ENCODE results near the gene KRTAP10-7. TPM values are rescaled to one million over a fixed set of nuclear protein-coding genes. Genes with fewer than 3 reads are reported as not detected.

The KRTAP10-7 gene
- total RNA-seq, 1 experiment from 2014 or later = not detected

DNA sequence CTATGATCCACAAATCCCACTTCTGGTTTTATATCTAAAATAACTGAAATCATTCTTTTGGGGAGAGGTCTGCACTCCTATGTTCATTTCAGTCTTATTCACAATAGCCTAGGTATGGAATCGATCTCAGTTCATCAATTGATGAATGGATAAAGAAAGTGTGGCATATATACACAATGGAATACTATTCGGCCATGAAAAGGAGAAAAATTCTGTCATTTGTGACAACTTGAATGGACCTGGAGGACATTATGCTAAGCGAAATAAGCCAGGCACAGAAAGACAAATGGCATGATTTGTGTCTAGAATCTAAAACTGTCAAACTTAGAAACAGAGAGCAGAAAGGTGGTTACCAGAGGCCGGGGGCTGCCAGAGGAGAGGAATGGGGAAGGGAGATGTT lies 6.1 kb downstream of the KRTAP10-7 start:
- Histone ChIP-seq H2BK20ac (ENCODE audit: low read depth, low read length, poor library complexity, severe bottlenecking) (no peak overlapping the region), H2BK15ac (ENCODE audit: low read depth, low read length) (no peak overlapping the region), H2AFZ (ENCODE audit: low read length) (no peak overlapping the region), H3K79me1 (ENCODE audit: insufficient read depth, low read depth, low read length, poor library complexity, severe bottlenecking) (no peaks in the 10 kb centered on the region), H3K23ac (ENCODE audit: insufficient read length, low read depth, low read length) (no peak overlapping the region), H3T11ph (ENCODE audit: low read length) (no peak overlapping the region), H2BK120ac (ENCODE audit: low read depth, low read length, poor library complexity, severe bottlenecking) (no peak overlapping the region), H2AK5ac (ENCODE audit: insufficient read length, low read length) (no peak overlapping the region), H3K23me2 (ENCODE audit: insufficient read length, low read depth, low read length, poor library complexity, severe bottlenecking) (no peaks in the 10 kb centered on the region), H3K18ac (ENCODE audit: insufficient read length, low read depth, low read length) (no peak overlapping the region), H3K9me3 (ENCODE audit: control insufficient read depth, low read depth, low read length) (peaks cover 5% of the 10 kb centered on the region), H4K20me1 (ENCODE audit: control insufficient read depth, insufficient read depth, insufficient read length) (no peaks in the 10 kb centered on the region), H2BK12ac (ENCODE audit: insufficient read length, low read depth, low read length) (no peak overlapping the region), H2BK5ac (ENCODE audit: insufficient read length, low read length) (no peak overlapping the region), H3K14ac (ENCODE audit: insufficient read depth, low read length) (no peak overlapping the region), H4K91ac (ENCODE audit: insufficient read length, low read depth, low read length) (no peak overlapping the region), H4K5ac (ENCODE audit: insufficient read length, low read depth, low read length) (no peak overlapping the region), H3K56ac (ENCODE audit: insufficient read length, low read depth, low read length) (no peak overlapping the region), H3K79me2 (ENCODE audit: insufficient read depth, low read length) (no peaks in the 10 kb centered on the region), H3K27ac (ENCODE audit: insufficient read length, low read depth, low read length) (no peak overlapping the region), H3K4ac (ENCODE audit: low read depth, low read length) (no peak overlapping the region), H3K9ac (ENCODE audit: extremely low read depth, insufficient read length, low read length) (no peak overlapping the region), H4K8ac (replicated peaks; ENCODE audit: insufficient read length, low read depth, low read length) (no peak overlapping the region), H3K4me2 (ENCODE audit: insufficient read depth, insufficient read length, low read length) (no peak overlapping the region), H3K27me3 (ENCODE audit: insufficient read depth, low read length) (no peaks in the 10 kb centered on the region), H3K4me1 (ENCODE audit: insufficient read depth, low read length) (no peaks in the 10 kb centered on the region)
- WGBS (ENCODE audit: extremely low coverage, insufficient read length, low lambda C conversion rate) = no CpG with 5 or more reads among the region's 4 CpGs
- Mint-ChIP-seq H3K4me3 (no peak overlapping the region), H3K27ac (no peak overlapping the region), H3K9me3 (peaks cover 26 to 27% of the 10 kb centered on the region in 2 experiments), H3K36me3 (ENCODE audit: insufficient read depth in 1 of 3, low read depth in 3 of 3) (peaks cover 8 to 25% (median 21%) of the 10 kb centered on the region in 3 experiments), H3K27me3 (ENCODE audit: low read depth) (peaks cover 18% of the 10 kb centered on the region), H3K4me1 (peaks cover 3% of the 10 kb centered on the region in 2 experiments)
- TF ChIP-seq, protein P1, sequence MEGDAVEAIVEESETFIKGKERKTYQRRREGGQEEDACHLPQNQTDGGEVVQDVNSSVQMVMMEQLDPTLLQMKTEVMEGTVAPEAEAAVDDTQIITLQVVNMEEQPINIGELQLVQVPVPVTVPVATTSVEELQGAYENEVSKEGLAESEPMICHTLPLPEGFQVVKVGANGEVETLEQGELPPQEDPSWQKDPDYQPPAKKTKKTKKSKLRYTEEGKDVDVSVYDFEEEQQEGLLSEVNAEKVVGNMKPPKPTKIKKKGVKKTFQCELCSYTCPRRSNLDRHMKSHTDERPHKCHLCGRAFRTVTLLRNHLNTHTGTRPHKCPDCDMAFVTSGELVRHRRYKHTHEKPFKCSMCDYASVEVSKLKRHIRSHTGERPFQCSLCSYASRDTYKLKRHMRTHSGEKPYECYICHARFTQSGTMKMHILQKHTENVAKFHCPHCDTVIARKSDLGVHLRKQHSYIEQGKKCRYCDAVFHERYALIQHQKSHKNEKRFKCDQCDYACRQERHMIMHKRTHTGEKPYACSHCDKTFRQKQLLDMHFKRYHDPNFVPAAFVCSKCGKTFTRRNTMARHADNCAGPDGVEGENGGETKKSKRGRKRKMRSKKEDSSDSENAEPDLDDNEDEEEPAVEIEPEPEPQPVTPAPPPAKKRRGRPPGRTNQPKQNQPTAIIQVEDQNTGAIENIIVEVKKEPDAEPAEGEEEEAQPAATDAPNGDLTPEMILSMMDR (conservative IDR thresholded peaks at IDR 0.05) = no peak
- no peak for DNase-seq

Measured in H9 (cell line).